Large intestine (tissue), 3 donors: ENCODE results near the gene ZFAND3. TPM values are rescaled to one million over a fixed set of nuclear protein-coding genes. Genes with fewer than 3 reads are reported as not detected.

ENCODE experiments used
- DNase-seq, 2 donors: peaks; one replicate each; pipeline versions ENCODE4 v3.0.0 to v3.0.0-alpha.2; 2013
- H3K27ac ChIP-seq: one replicate; pipeline ENCODE4 v1.5.1; 2013; ENCODE audit warnings: low read length
- H3K27me3 ChIP-seq: 2 replicates; pipeline ENCODE4 v1.6.1; 2013; ENCODE audit warnings: low read length; ENCODE audit not compliant: control insufficient read depth, insufficient read depth
- H3K36me3 ChIP-seq: 2 replicates; pipeline ENCODE4 v1.6.1; 2013; ENCODE audit warnings: low read length; ENCODE audit not compliant: control insufficient read depth, insufficient read depth
- H3K4me1 ChIP-seq: one replicate; pipeline ENCODE4 v1.6.1; 2013; ENCODE audit warnings: low read length; ENCODE audit not compliant: control insufficient read depth, insufficient read depth
- H3K4me3 ChIP-seq: one replicate; pipeline ENCODE4 v1.5.1; 2013; ENCODE audit warnings: low read length
- H3K9me3 ChIP-seq: one replicate; pipeline ENCODE4 v1.6.1; 2013; ENCODE audit warnings: mild to moderate bottlenecking, low read depth, low read length, moderate library complexity; ENCODE audit not compliant: control insufficient read depth
- WGBS: methylation state at CpG from one replicate; pipeline ENCODE4 v1.1.5; 2013; ENCODE audit warnings: low lambda C conversion rate; ENCODE audit not compliant: insufficient coverage; 5-methylcytosine and 5-hydroxymethylcytosine counted together
- polyA plus RNA-seq: library from polyadenylated mRNA; unstranded; fragments of 120-200 nt; gene quantifications from one replicate; pipeline ENCODE4 v1.2.1, GENCODE V29; 2013

Gene ZFAND3
- polyA plus RNA-seq, 1 donor = 82.3 TPM

DNA sequence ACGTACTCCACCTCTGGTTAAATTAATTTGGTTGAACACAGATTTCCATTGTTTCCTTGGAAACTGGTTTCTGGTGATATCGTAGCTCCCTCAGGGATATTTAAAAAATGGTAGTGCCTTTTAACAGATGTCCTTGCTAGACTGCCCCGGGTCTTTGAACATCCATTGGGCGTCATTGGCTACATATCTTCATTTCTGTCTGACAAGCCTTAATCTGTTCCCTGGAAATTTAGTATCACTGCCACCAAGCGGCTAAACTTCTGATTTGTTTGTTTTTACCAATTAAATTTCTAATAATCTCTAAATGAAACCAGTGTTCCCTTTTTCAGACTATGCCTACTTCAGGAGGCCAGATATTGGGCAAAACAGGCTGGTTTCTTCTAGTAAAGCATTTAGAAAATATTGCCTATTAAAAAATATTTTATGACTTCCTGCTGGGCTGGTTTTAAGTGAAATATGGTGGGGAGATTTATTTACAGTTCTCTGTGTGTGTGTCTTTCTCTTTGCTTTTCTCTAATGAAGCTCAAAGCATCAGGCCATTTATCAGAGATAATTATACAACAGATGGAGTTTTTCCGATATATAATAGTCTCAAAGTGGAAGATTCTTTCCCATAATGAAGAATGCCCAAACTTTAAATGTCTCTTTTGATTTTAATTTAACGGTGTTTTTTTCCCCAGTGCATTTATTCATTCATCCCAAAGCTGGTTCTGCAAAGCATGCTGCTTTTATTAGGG is 249.5 kb downstream of the ZFAND3 start:
- no peaks in the 10 kb centered on the region for H3K4me1 ChIP-seq

GRCh38 chr6:38077488-38078030 is 258.0 kb downstream of the ZFAND3 start:
- WGBS = 100% methylated on average over 1 of the region's 4 CpGs
- no peaks in the 10 kb centered on the region for H3K27me3 ChIP-seq
- peaks cover 2% of the 10 kb centered on the region for H3K4me1 ChIP-seq
- no peak overlapping the region for H3K27ac ChIP-seq
- no peaks in the 10 kb centered on the region for H3K9me3 ChIP-seq
- DNase-seq = no peak
- no peaks in the 10 kb centered on the region for H3K36me3 ChIP-seq
- no peak overlapping the region for H3K4me3 ChIP-seq

More for the DNA sequence above, 249.5 kb downstream of the ZFAND3 start:
- H3K36me3 ChIP-seq = peaks cover under 1% of the 10 kb centered on the region
- H3K27me3 ChIP-seq = no peaks in the 10 kb centered on the region
- DNase-seq = no peak
- no peak overlapping the region for H3K27ac ChIP-seq
- WGBS = 71% methylated on average over 3 of the region's 7 CpGs
- no peaks in the 10 kb centered on the region for H3K9me3 ChIP-seq
- H3K4me3 ChIP-seq = no peak overlapping the region

GRCh38 chr6:38078671-38079070 is 259.1 kb downstream of the ZFAND3 start:
- Histone ChIP-seq H3K4me3 (no peak overlapping the region), H3K36me3 (peaks cover 5% of the 10 kb centered on the region), H3K27ac (no peak overlapping the region), H3K9me3 (no peaks in the 10 kb centered on the region), H3K27me3 (no peaks in the 10 kb centered on the region), H3K4me1 (peaks cover 2% of the 10 kb centered on the region)
- WGBS = no CpG with 5 or more reads among the region's 4 CpGs
- DNase-seq = no peak

DNA sequence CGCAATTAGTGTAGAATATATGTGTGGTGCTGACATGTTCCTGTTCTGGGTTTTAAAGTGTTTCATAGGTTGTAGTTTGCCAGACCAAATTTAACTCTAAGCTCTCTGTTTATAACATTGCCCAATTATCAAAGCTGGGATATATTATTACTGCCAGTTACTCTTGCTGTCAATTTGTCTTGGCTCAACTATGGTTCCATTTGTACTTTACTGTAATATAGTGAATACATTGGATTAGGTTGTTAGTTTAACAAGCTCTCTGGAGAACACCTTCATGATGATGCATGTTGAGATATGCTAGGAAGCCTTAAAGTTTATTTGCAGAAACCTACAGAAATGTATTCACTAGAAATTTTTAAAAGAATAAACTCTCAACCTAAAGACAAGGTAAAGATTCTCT is 259.6 kb downstream of the ZFAND3 start:
- no peaks in the 10 kb centered on the region for H3K9me3 ChIP-seq
- no CpG with 5 or more reads among the region's 1 CpG for WGBS
- H3K4me3 ChIP-seq = no peak overlapping the region
- H3K4me1 ChIP-seq = peaks cover 2% of the 10 kb centered on the region
- DNase-seq = no peak
- no peak overlapping the region for H3K27ac ChIP-seq
- H3K27me3 ChIP-seq = no peaks in the 10 kb centered on the region
- H3K36me3 ChIP-seq = peaks cover 5% of the 10 kb centered on the region

DNA sequence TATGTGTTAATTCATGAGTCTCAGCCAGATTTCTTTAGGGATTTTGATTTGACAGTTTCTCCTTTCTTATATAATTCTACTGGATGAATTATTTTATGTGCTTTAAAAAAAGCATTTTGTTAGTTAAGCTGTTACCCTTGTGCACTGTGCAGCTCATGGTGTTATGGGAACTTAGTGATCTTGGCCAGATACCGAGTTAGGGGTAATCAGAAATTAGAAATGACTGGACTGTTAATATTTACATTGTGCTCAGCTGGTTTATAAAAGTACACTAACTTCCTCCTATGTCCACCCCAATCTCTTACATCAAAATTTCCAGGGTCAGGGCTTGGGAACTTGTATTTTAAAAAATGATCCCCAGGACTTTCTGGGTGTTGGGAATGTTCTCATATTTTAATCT is 260.0 kb downstream of the ZFAND3 start:
- no peak overlapping the region for H3K27ac ChIP-seq
- H3K4me3 ChIP-seq = no peak overlapping the region
- DNase-seq = no peak
- WGBS = no CpG with 5 or more reads among the region's 1 CpG
- peaks cover 5% of the 10 kb centered on the region for H3K36me3 ChIP-seq
- no peaks in the 10 kb centered on the region for H3K9me3 ChIP-seq
- H3K4me1 ChIP-seq = peaks cover 2% of the 10 kb centered on the region
- no peaks in the 10 kb centered on the region for H3K27me3 ChIP-seq

DNA sequence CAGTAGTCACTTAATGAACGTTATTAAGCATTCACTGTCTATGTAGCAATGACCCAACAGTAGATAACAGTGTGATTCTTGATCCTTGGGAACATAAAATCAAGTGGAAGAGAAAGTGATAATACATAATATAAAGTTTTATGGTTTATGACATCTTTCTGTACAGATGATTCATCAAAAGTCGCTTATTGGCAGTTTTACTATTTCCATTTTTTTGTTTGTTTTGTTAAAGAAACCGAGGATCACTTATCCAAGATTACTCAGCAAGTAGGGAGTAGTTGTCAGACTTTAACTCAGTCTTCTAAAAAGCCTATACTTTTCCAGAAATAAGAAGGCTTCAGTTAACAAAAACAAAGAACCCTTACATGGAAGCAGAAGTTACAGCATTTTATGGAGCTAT is 260.8 kb downstream of the ZFAND3 start:
- 34% methylated on average over 2 of the region's 3 CpGs for WGBS
- no peaks in the 10 kb centered on the region for H3K27me3 ChIP-seq
- no peaks in the 10 kb centered on the region for H3K9me3 ChIP-seq
- no peak overlapping the region for H3K4me3 ChIP-seq
- peaks cover 2% of the 10 kb centered on the region for H3K4me1 ChIP-seq
- H3K36me3 ChIP-seq = peaks cover 7% of the 10 kb centered on the region
- peak; percentile 18 to 66 for DNase-seq
- H3K27ac ChIP-seq = peak overlapping the region; percentile 14

DNA sequence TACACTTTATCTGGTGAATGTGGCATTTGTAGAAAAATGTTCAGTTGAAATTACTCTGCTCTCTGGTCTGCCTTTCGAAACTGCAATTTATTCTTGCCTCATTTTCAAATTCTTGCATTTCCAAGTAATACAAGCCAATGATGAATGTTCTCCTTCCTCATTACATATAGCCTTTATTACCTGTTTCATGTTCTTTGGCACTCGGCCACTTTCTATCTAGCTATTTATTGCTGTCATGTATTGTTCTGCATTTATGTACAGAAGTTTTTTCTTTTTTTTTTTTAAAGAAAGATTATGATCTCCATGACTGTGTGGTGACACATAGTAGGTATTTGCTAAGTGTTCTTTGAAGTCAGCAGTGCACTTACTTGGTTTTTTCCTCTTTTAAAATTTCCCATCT is 261.4 kb downstream of the ZFAND3 start:
- peaks cover 2% of the 10 kb centered on the region for H3K4me1 ChIP-seq
- no peaks in the 10 kb centered on the region for H3K27me3 ChIP-seq
- DNase-seq = peak; percentile 42 to 77
- no peak overlapping the region for H3K4me3 ChIP-seq
- peaks cover 7% of the 10 kb centered on the region for H3K36me3 ChIP-seq
- WGBS = 0% methylated on average over 1 of the region's 2 CpGs
- no peaks in the 10 kb centered on the region for H3K9me3 ChIP-seq
- H3K27ac ChIP-seq = peak overlapping the region; percentile 14

GRCh38 chr6:38085031-38085430 is 265.5 kb downstream of the ZFAND3 start:
- peaks cover 10% of the 10 kb centered on the region for H3K36me3 ChIP-seq
- no peaks in the 10 kb centered on the region for H3K4me1 ChIP-seq

DNA sequence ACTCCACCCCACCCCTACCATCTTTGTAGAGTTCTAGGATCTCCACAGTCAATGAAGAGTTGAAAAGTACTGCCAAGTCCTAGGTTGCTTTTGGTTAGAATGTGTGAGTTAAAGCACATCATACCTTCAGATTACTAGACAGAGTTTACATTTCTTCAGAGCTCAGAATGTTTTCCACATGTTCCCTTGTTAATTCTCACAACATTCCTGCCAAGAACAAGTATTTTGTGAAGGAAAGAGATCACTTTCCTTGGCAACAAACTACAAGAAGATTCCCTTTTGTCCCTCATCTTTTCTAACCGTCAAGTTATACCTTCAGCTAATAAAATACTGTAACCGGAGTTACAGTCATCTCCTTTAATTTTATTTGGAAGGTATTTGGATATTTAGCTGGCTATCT is 266.8 kb downstream of the ZFAND3 start:
- peaks cover 10% of the 10 kb centered on the region for H3K36me3 ChIP-seq
- H3K4me1 ChIP-seq = no peaks in the 10 kb centered on the region
- H3K27ac ChIP-seq = no peak overlapping the region
- H3K9me3 ChIP-seq = no peaks in the 10 kb centered on the region
- H3K4me3 ChIP-seq = no peak overlapping the region
- no peaks in the 10 kb centered on the region for H3K27me3 ChIP-seq
- no CpG with 5 or more reads among the region's 2 CpGs for WGBS
- DNase-seq = no peak

More at GRCh38 chr6:38085031-38085430, 265.5 kb downstream of the ZFAND3 start:
- Histone ChIP-seq H3K27me3 (no peaks in the 10 kb centered on the region), H3K4me3 (no peak overlapping the region), H3K9me3 (no peaks in the 10 kb centered on the region), H3K27ac (no peak overlapping the region)
- no peak for DNase-seq

DNA sequence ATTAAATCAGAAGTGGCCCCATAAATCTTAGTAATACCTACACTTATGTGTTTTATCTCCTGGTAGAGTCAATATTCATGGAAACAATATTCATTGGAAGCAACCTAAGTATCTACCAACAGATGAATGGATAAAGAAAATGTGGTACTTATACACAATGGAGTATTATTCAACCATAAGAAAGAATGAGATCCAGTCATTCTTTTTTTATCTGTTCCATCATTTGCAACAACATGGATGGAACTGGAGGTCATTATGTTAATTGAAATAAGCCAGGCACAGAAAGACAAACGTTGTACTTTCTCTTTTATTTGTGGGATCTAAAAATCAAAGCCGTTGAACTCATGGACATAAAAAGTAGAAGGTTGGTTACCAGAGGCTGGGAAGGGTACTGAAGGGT is 268.5 kb downstream of the ZFAND3 start:
- 74% methylated on average over 2 of the region's 2 CpGs for WGBS
- Histone ChIP-seq H3K27ac (no peak overlapping the region), H3K4me3 (no peak overlapping the region), H3K36me3 (peaks cover 10% of the 10 kb centered on the region), H3K27me3 (no peaks in the 10 kb centered on the region), H3K9me3 (no peaks in the 10 kb centered on the region), H3K4me1 (no peaks in the 10 kb centered on the region)
- DNase-seq = no peak

DNA sequence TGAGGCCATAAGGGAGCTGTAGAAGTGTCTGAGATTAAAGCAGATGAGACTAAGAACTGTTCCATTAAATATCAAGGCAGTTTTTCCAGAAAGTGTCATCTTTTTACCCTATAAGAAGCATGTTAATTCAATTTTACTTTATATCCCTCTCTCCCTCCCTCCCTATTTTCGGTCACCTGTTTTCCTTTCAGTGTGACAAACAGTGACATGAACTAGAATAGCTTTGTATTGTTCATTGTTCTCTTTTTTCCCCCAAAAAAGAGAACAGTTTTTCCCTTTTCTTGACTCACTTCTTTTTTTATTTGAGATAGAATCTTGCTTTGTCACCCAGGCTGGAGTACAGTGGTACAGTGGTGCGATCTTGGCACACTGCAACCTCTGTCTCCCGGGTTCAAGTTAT is 269.3 kb downstream of the ZFAND3 start:
- Histone ChIP-seq H3K4me1 (no peaks in the 10 kb centered on the region), H3K27me3 (no peaks in the 10 kb centered on the region), H3K27ac (no peak overlapping the region), H3K36me3 (peaks cover 5% of the 10 kb centered on the region), H3K4me3 (no peak overlapping the region), H3K9me3 (no peaks in the 10 kb centered on the region)
- 100% methylated on average over 1 of the region's 3 CpGs for WGBS
- no peak for DNase-seq
